Endodermal cell (in vitro differentiated cells): Measurements from ENCODE around the gene PLXNB2. TPM values are rescaled to one million over a fixed set of nuclear protein-coding genes. Genes with fewer than 3 reads are reported as not detected.

Experiments
- DNase-seq: peaks from one replicate; pipeline ENCODE4 v3.0.0-alpha.2; 2017
- H3K27ac ChIP-seq: 2 replicates; pipeline ENCODE4 v1.5.1; 2013; ENCODE audit warnings: mild to moderate bottlenecking, low read depth, low read length, moderate library complexity
- H3K27me3 ChIP-seq: 2 replicates; pipeline ENCODE4 v1.6.1; 2013; ENCODE audit warnings: mild to moderate bottlenecking, low read length, moderate library complexity; ENCODE audit not compliant: insufficient read depth, control insufficient read depth, poor library complexity, severe bottlenecking
- H3K36me3 ChIP-seq: 2 replicates; pipeline ENCODE4 v1.7.0; 2013; ENCODE audit warnings: mild to moderate bottlenecking, low read length, moderate library complexity; ENCODE audit not compliant: control insufficient read depth, insufficient read depth
- H3K4me1 ChIP-seq: one replicate; pipeline ENCODE4 v1.7.0; 2013; ENCODE audit warnings: low read length; ENCODE audit not compliant: control insufficient read depth, insufficient read depth
- H3K4me3 ChIP-seq: 2 replicates; pipeline ENCODE4 v1.5.1; 2013; ENCODE audit warnings: mild to moderate bottlenecking, low read length, moderate library complexity
- H3K9ac ChIP-seq: 2 replicates; pipeline ENCODE4 v1.6.1; 2013; ENCODE audit warnings: mild to moderate bottlenecking, low read length, moderate library complexity; ENCODE audit not compliant: poor library complexity, severe bottlenecking; ENCODE audit errors: extremely low read depth
- H3K9me3 ChIP-seq: 2 replicates; pipeline ENCODE4 v1.6.1; 2013; ENCODE audit warnings: mild to moderate bottlenecking, low read length, moderate library complexity; ENCODE audit not compliant: control insufficient read depth
- H3K27ac Mint-ChIP-seq: 2 replicates; pipeline ENCODE4 v1.8.0; 2020; ENCODE audit warnings: mixed read lengths
- H3K27me3 Mint-ChIP-seq: 2 replicates; pipeline ENCODE4 v1.8.0; 2021; ENCODE audit warnings: mild to moderate bottlenecking, mixed read lengths; ENCODE audit not compliant: insufficient read depth
- H3K36me3 Mint-ChIP-seq: 2 replicates; pipeline ENCODE4 v1.8.0; 2020; ENCODE audit warnings: low read depth, mixed read lengths
- H3K4me1 Mint-ChIP-seq: 2 replicates; pipeline ENCODE4 v1.8.0; 2020; ENCODE audit warnings: mixed read lengths
- H3K4me3 Mint-ChIP-seq: 2 replicates; pipeline ENCODE4 v1.8.0; 2020; ENCODE audit warnings: mild to moderate bottlenecking, moderate library complexity, mixed read lengths
- H3K9me3 Mint-ChIP-seq: 2 replicates; pipeline ENCODE4 v1.8.0; 2020; ENCODE audit warnings: mild to moderate bottlenecking, mixed read lengths
- CTCF ChIP-seq: fragments of 200-600 bp; sonication (generic); conservative IDR thresholded peaks from 2 replicates; pipeline ENCODE4 v1.5.0; 2021; ENCODE audit warnings: antibody characterized with exemption, mild to moderate bottlenecking
- WGBS, 2 experiments: methylation state at CpG; one replicate each; pipeline versions ENCODE4 v1.1.5 to v1.1.7; 2013; ENCODE audit warnings: missing lambda C conversion rate in 2 of 2, mixed read lengths in 1 of 2; ENCODE audit not compliant: insufficient coverage in 1 of 2, insufficient read length in 1 of 2; 5-methylcytosine and 5-hydroxymethylcytosine counted together
- total RNA-seq, 2 donors: library from RNA; stranded (reverse); fragmentation: NEBNext Ultra II Directional in 1 of 2; extraction: Animal tissue kit (Norgen Biotek cat#: 25700) in 1 of 2; gene quantifications; 2 replicates in 1 of 2; 3 replicates in 1 of 2; pipeline ENCODE4 v1.2.1, GENCODE V29; 2021

PLXNB2 gene
- total RNA-seq, 2 donors from 2014 or later = 94.7 to 97.7 TPM

DNA sequence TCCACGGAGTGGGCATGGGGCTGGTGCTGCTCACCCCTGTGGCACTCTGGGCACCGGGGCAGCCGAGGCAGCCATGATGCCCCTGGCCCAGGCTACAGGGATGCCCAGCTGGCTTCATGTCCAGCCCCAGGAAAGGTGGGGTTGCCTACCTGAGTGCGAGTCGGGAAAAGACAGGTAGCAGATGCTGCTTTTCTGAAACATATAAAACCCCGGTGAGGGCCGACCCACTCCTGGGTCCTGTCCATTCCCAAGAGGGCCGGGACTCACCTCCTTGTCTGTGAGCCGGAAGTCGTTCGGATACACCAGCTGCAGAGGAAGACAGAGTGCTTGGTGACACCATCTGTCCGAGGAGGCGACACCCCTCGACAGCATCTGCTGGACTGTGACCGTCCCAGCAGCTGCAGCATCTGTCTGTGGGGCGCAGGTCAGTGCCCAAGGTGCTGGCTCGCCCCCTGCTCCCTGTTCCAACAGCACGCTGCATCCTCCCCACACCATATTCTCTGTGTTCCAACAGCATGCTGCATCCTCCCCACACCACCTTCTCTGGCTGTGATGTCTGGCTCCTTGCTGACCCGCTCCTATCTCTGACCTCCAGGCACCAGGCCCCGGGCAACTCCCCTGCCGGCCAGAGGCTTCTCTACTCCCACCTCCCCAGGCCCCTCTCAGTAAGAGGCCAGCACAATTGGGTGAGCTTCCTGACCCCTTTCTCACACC is 11.4 kb upstream of the PLXNB2 start:
- H3K36me3 Mint-ChIP-seq = no peaks in the 10 kb centered on the region

GRCh38 chr22:50318356-50318697 is 10.9 kb upstream of the PLXNB2 start:
- Mint-ChIP-seq H3K4me3 (no peak overlapping the region), H3K27me3 (peaks cover 1% of the 10 kb centered on the region), H3K36me3 (no peaks in the 10 kb centered on the region), H3K27ac (no peak overlapping the region), H3K9me3 (no peaks in the 10 kb centered on the region), H3K4me1 (peaks cover 3% of the 10 kb centered on the region)
- no peak for DNase-seq
- no peak overlapping the region for H3K27ac ChIP-seq
- H3K4me3 ChIP-seq = no peak overlapping the region
- H3K27me3 ChIP-seq = no peaks in the 10 kb centered on the region
- no peaks in the 10 kb centered on the region for H3K36me3 ChIP-seq
- 86 to 91% methylated on average over 5 to 7 of the region's 7 CpGs for WGBS, 2 experiments
- no peak for TF ChIP-seq CTCF
- no peaks in the 10 kb centered on the region for H3K9me3 ChIP-seq
- no peak overlapping the region for H3K9ac ChIP-seq
- H3K4me1 ChIP-seq = no peaks in the 10 kb centered on the region

More for the DNA sequence above, 11.4 kb upstream of the PLXNB2 start:
- Mint-ChIP-seq H3K9me3 (no peaks in the 10 kb centered on the region), H3K27ac (no peak overlapping the region), H3K4me1 (peaks cover 3% of the 10 kb centered on the region), H3K27me3 (peaks cover 1% of the 10 kb centered on the region), H3K4me3 (no peak overlapping the region)
- Histone ChIP-seq H3K27me3 (no peaks in the 10 kb centered on the region), H3K4me3 (no peak overlapping the region), H3K9me3 (no peaks in the 10 kb centered on the region), H3K27ac (no peak overlapping the region), H3K9ac (no peak overlapping the region), H3K36me3 (no peaks in the 10 kb centered on the region), H3K4me1 (no peaks in the 10 kb centered on the region)
- no peak for TF ChIP-seq CTCF
- no peak for DNase-seq
- 93% methylated on average over 16 to 21 of the region's 21 CpGs for WGBS, 2 experiments

DNA sequence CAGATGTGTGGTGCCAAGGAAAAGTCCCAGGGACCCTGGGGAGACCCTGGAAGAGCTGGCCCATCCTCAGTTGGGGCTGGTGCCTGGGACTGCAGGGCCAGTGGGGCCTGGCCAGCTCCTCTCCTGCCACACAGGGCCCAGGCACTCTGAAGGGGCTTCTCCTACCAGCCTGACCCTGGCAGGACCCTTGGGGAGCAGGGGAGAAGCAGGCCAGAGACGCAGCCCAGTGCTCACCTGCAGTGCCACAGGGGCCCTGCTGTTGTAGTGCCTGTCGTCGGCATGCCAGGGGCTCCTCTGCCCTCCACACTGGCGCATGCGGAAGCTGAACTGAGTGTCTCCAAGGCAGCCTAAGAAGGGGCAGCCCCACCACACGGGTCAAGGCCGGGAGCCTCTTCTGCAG is 10.2 kb upstream of the PLXNB2 start:
- no peak for DNase-seq
- peaks cover 1% of the 10 kb centered on the region for H3K27me3 Mint-ChIP-seq
- Histone ChIP-seq H3K27ac (no peak overlapping the region), H3K36me3 (no peaks in the 10 kb centered on the region), H3K27me3 (no peaks in the 10 kb centered on the region), H3K4me1 (no peaks in the 10 kb centered on the region), H3K4me3 (no peak overlapping the region), H3K9me3 (no peaks in the 10 kb centered on the region), H3K9ac (no peak overlapping the region)
- H3K4me3 Mint-ChIP-seq = no peak overlapping the region
- H3K9me3 Mint-ChIP-seq = no peaks in the 10 kb centered on the region
- no peak overlapping the region for H3K27ac Mint-ChIP-seq
- H3K4me1 Mint-ChIP-seq = peaks cover 3% of the 10 kb centered on the region
- no peak for TF ChIP-seq CTCF
- 90 to 93% methylated on average over 5 to 7 of the region's 7 CpGs for WGBS, 2 experiments
- H3K36me3 Mint-ChIP-seq = no peaks in the 10 kb centered on the region
